ENCODE results near the gene PKD2L2.
"Not testable (repeated sequence)": the region's sequence is repeated elsewhere in the genome, so short reads cannot be mapped to it uniquely, and the experiment has no call there.

Gene PKD2L2

GRCh38 chr5:137856916-137857862 is 32.1 kb upstream of the PKD2L2 start:
- H3K4me3 ChIP-seq (ENCODE audit: low read depth, low read length) = no peak overlapping the region
- DNase-seq (ENCODE audit: low read depth) = no peak
- no peak for TF ChIP-seq CTCF (IDR thresholded peaks at IDR 0.05; ENCODE audit: control insufficient read depth, extremely low read depth, insufficient read depth)

- TF ChIP-seq CTCF (IDR thresholded peaks at IDR 0.05; ENCODE audit: control insufficient read depth, extremely low read depth, insufficient read depth) = no peak
- no peak for DNase-seq (ENCODE audit: low read depth)
- H3K4me3 ChIP-seq (ENCODE audit: low read depth, low read length) = no peak overlapping the region
Observed at GRCh38 chr5:137858223-137858916, 30.9 kb upstream of the PKD2L2 start.

- no peak overlapping the region for H3K4me3 ChIP-seq (ENCODE audit: low read depth, low read length)
- TF ChIP-seq CTCF (IDR thresholded peaks at IDR 0.05; ENCODE audit: control insufficient read depth, extremely low read depth, insufficient read depth) = no peak
Observed at GRCh38 chr5:137858954-137859353, 30.3 kb upstream of the PKD2L2 start.

GRCh38 chr5:137862251-137862650 is 27.0 kb upstream of the PKD2L2 start:
- no peak for TF ChIP-seq CTCF (IDR thresholded peaks at IDR 0.05; ENCODE audit: control insufficient read depth, extremely low read depth, insufficient read depth)
- H3K4me3 ChIP-seq (ENCODE audit: low read depth, low read length) = no peak overlapping the region
- DNase-seq (ENCODE audit: low read depth) = no peak

More at GRCh38 chr5:137858954-137859353, 30.3 kb upstream of the PKD2L2 start:
- DNase-seq (ENCODE audit: low read depth) = no peak

- DNase-seq (ENCODE audit: low read depth) = not testable (repeated sequence)
Observed at GRCh38 chr5:137863653-137864052, 25.6 kb upstream of the PKD2L2 start.

GRCh38 chr5:137866541-137867388 is 22.5 kb upstream of the PKD2L2 start:
- no peak for DNase-seq (ENCODE audit: low read depth)
- TF ChIP-seq CTCF (IDR thresholded peaks at IDR 0.05; ENCODE audit: control insufficient read depth, extremely low read depth, insufficient read depth) = no peak
- no peak overlapping the region for H3K4me3 ChIP-seq (ENCODE audit: low read depth, low read length)

More at GRCh38 chr5:137863653-137864052, 25.6 kb upstream of the PKD2L2 start:
- H3K4me3 ChIP-seq (ENCODE audit: low read depth, low read length) = not testable (repeated sequence)

Measured in LNCaP clone FGC (cell line).